ENCODE measurements around the gene P3R3URF.

P3R3URF gene

DNA sequence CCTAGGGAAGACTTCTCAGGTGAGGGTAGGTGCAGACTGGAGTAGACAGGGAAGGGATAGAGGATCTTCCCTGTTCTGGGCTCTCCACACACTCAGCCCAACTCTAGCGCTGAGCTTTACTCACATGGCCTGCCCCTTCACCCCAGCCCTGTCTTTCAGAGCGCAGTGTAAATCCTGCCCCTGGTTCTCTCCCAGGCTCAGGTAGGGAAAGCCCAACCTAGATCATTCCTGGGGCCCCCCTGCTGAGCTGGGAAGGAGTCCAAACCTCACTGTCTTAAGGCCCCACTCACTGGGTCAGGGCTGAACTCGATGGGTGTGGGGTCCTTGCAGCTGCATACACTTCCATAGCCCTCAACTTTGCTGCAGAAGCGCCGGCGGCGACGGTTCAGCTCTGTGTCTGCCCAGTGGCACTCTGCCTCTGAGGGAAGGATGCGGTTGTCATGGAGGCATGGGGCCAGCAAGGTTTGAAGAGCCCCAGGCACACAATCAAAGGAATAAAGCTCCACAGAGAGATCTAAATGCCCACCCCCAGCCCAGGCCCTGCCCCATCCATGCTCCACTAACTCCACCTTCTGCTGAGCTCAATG lies 17.8 kb upstream of the P3R3URF start:
- no peak for DNase-seq (ENCODE audit: low read depth in 2 of 2)

DNA sequence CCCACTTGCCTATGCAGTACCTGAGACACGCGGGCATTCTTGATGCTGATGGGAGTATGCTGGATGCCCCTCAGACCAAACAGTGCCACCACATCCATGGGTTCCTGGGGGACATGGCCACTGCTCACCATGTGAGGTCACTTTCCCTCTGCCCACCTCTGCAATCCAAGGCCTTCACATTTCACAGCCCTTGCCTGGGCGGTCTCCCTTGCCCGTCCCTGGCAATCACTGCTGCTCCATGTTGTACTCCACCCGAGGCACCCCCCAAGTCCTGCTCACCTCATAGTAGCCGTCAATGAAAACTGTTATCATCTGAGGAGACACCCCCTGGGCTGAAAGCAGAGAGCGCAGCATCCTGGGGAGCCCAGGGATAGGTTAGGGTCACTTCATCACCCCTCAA lies 17.0 kb upstream of the P3R3URF start:
- no peak for DNase-seq (ENCODE audit: low read depth in 2 of 2)

DNA sequence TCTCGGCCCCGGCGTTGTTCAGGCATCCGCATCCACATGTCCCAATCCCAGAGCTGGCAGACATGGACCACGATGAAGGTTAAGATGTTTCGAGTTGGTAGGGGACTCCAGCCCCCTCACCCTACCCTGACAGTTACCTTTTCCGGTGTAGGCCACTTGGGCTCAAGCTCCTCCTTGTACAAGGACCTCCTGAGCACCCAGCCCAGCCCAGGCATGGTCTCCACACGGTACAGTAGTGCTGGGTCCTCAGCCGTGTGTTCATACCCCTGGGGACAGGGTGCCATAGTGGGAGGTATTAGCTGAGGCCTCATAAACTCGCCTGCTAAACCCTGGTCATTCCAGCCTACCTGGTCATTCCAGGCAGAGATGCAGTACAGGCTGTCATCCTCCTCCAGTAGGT lies 15.9 kb upstream of the P3R3URF start:
- DNase-seq (ENCODE audit: low read depth in 2 of 2) = no peak

DNA sequence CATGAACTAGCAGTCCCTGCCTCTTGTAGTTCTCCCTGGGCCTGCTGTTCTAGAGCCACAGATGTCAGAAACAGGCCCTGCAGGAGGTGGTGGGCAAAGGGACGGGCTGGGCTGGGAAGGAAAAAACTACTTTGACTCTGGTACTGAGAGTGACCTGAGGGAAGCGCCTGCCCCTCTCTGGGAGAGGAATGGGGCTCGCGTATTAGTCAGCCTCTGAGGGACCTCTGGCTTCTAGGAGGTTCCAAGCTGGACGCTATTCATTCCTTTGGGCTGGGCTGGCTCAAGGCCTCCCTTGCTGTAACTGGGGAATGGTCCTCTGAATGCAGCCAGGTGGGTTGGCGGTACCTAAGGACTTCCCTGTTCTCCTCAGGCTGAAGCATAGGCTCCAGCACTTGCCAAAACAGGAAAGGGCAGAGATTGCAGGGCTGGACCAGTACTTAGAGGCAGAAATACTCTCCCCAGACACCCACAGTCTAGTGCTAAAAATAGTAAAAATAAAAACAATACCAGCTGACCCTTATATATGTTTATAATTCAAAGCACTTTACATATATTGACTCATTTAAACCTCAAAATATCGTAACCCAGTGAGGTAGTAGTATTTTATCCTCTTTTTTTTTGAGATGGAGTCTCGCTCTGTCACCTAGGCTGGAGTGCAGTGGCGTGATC lies 14.9 kb upstream of the P3R3URF start:
- no peak for DNase-seq (ENCODE audit: low read depth in 2 of 2)

DNA sequence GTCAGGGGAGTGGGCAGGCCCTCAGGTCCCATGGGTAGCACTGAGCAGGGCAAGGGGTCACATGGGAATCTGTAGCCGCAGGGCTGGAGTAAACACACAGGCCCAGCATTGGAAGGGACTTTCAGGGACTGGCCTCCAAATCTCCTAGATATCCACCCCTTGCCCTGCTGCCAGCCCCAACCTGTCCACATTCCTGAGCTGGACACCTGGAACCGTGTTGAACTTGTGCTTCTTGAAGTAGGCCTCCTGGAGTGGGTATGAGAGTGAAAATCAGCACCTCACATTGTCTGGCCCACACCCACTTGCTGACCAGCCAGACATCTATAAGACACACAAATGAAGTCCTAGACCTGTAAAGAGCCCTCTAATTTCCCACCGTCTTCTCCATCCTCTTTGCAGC lies 14.3 kb upstream of the P3R3URF start:
- no peak for DNase-seq (ENCODE audit: low read depth in 2 of 2)

DNA sequence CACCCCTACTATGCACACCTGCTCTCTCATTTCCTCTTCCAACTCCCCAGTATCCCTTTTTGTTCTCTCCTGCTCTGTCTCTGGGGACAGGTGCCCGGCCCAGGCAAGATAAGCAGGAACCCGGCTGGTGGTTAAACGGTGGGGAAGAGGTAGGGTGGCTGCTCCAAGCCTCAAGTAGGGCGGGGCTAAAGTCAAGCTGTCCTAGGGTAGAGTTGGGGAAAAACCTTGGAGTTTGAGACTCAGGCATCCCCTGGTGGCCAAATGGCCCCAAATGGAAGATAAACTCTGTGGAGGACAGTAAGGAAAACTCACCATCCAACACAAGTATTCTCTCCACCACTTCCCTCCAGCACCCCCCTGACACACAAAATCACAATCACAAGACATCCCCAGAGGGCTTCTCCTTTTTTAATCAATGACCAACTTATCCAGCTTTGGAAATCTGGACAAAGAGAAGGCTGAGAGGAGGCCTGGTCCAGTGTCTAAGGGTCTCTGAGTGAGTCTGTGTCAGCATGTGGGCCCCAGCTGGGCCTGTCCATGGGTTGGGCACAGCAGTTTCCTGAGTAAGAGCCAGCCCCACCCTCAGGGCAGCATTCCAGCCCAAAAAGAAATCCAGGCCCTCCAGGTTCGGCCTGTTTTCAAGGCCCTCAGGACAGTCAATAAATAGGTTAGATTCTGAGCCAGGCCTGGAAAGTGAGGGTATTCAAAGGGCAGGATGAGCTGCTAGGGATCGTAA lies 12.2 kb upstream of the P3R3URF start:
- DNase-seq (ENCODE audit: low read depth in 2 of 2) = no peak

DNA sequence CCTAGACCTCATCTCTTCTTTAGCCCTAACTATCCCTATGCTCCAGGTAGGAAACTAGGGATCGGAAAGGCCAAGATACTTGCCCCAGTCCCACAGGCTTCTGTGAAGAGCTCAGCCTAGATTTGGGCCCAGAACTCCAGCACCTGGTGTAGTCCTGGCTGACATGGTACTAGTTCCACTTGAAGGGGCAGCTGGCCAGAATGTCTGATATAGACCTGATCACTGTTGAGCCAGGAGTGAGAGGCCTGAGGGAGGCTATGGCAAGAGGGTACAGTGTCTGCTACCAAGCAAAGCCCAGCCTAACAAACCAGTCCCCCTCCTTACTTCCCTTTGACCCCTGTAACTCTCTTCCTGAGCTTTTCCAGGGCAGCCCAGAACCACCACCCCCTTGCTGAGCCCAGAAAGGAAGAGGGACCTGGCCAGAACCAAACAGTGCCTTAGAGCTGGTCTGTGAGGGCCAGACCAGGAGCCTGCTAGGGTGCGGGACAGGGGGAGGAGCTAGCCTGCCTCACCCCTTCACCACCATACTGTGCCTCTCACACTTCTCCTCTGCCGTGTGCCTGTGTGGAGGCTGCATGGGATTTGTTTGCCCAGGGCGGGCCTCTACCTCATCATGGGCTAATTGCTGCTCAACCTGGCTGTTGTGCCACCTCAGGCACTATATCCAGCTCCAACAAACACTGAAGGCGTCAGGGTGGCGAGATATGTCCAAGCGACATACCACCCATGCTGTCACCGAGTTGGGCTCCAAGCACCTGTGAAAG lies 11.0 kb upstream of the P3R3URF start:
- DNase-seq (ENCODE audit: low read depth in 2 of 2) = no peak

DNA sequence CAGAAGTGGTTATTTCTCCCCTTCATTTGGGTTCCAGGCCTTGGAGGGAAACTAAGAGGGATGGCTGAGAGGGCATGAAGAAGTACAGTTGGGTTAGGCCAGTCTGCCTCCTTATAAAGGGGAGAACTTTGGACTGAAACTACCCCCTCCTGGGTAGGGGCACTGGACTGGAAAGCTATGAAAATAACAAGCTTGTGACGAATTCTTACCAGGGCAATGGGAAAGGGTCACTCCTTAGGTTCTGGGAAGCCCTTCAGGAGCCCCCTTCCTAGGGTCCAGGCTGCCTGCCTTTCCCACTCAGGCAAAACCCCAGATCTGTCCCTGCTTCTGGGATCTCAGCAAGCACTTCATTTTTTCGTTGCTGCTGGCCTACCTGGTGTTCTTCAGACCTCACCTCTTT lies 9.8 kb upstream of the P3R3URF start:
- DNase-seq (ENCODE audit: low read depth in 2 of 2) = no peak

DNA sequence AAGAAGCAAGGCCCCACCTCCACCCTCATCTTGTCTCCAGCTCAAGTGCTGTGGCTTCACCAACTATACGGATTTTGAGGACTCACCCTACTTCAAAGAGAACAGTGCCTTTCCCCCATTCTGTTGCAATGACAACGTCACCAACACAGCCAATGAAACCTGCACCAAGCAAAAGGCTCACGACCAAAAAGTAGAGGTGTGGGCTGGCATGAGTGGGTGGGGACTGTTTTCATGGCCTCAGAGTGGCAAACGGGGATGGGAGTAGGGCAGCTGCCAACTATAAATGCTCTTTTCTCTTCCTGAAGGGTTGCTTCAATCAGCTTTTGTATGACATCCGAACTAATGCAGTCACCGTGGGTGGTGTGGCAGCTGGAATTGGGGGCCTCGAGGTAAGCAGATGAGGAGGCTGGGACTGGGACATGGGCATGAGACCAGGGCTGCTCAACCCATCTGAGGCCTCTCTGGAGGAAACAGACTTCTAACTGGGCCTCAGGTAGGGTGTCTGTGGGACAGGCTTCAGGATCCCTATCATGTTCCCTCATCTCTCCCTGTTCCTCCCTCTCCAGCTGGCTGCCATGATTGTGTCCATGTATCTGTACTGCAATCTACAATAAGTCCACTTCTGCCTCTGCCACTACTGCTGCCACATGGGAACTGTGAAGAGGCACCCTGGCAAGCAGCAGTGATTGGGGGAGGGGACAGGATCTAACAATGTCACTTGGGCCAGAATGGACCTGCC lies 8.8 kb upstream of the P3R3URF start:
- DNase-seq (ENCODE audit: low read depth in 2 of 2) = peak in 1 of 2 donors; percentile 57

DNA sequence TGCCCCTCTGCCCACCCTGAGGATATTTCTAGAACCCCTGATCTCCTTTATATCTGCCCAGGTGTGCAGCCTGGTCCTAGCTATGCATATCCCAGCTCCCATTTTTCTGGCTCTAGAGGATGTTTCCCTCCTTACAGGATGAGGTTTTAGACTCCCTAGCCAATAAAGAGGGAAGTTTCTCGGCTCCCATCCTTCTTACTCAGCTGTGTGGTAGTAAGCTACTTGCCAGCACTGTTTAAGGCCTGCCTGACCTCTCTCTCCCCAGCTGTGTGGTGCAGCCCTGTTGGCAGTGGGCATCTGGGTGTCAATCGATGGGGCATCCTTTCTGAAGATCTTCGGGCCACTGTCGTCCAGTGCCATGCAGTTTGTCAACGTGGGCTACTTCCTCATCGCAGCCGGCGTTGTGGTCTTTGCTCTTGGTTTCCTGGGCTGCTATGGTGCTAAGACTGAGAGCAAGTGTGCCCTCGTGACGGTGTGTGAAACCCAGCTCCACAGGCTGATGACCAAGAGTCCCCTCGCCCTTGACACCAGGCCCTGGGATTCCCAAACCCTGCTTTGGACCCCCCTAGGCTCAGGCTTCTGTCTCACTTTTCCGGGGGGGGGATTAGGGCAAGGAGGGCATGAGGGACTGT lies 7.8 kb upstream of the P3R3URF start:
- no peak for DNase-seq (ENCODE audit: low read depth in 2 of 2)

DNA sequence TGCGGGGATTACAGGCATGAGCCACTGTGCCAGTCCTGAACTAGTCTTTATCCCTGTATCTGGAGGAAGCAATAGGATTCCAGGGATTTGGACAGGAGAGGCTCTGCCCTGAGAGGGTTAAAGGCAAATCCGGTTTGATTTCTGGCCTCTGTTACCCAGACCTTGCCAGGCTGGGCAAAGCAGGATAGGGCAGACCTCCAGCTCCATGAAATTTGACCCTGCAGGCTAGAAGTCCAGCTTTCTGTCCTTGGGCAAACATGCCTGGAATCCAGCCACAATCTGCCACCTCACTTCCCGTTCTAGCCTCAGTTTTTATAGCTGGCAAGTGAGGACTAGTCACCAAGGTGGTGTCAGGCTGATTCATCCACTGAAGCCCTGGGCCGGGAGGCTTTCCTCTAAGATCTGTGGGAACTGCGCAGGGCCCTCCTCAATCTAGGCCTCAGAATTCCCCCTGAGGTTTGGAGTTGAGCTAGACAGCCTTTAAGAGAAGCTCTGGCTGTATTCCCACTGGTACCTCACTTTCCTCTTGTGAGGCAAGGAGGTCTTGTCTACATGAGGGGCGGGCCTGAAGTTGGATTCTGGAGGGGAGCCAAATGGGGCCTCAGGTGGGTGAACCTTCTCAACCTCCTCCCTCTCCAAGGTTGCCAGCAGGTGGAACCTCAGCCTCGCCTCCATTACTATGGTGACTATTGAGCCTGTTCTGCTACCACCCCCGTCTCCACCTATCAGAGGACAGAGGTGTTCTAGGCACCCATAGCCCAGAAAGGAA lies 7.0 kb upstream of the P3R3URF start:
- no peak for DNase-seq (ENCODE audit: low read depth in 2 of 2)

DNA sequence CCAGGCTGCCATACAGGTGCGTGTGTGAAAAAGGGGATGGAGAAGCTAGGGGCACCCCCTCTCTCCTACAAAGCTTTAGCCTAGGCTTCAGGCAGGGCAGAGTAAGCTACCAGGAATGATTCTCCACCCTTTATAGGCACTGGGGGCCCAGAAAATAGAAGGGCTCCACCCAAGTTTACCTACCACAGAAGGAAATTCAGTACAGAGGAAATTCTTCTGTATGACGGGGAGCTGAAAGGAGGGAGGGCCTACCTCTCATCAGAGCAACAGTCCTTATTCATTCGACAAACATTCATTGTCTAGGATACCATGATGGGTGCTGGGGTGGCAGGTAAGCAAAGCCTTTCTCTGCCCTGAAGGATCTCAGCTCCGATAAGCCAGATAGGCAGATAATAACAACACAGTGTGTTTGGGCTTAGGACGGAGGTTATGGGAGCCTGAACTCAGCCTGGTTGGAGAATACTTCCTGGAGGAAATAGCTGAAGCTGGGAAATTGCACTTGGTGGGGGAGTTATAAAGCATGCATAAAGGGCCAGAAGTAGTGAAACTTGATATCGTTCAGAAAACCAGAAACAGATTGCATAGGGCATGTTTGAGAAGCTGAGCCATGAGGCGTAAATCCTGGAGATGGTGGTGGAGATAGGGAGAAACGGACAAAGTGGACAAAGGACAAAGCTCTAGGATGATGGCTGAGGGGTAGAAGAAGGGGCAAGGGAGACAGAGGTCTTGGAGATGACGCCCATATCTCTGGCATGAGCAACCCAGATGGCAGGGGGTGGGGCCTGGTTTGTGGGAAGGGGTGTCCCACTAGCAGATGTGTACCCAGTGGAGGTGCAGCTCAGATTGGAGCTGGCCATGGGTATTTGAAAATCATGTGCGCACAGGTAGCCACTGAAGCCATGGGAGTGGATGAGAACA lies 5.3 kb upstream of the P3R3URF start:
- DNase-seq (ENCODE audit: low read depth in 2 of 2) = no peak

DNA sequence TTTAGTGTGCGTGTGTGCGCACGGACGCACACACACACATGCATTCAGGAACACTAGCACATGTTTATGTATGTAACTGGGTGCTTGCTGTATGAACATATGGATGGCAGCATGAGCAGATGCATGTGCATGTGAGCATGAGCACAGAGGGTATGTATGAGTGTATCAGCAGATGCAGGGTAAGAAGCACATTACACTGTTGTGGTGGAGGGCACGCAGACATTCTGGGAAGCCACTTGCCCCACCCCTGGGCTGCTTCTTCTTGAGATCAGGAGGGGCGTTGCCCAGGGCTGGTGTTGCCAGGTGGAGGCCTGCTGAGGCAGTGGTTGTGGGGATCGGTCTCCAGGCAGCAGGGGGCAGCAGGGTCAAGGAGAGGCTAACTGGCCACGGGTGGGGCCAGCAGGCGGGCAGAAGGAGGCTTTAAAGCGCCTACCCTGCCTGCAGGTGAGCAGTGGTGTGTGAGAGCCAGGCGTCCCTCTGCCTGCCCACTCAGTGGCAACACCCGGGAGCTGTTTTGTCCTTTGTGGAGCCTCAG lies 3.9 kb upstream of the P3R3URF start:
- no peak for DNase-seq (ENCODE audit: low read depth in 2 of 2)

DNA sequence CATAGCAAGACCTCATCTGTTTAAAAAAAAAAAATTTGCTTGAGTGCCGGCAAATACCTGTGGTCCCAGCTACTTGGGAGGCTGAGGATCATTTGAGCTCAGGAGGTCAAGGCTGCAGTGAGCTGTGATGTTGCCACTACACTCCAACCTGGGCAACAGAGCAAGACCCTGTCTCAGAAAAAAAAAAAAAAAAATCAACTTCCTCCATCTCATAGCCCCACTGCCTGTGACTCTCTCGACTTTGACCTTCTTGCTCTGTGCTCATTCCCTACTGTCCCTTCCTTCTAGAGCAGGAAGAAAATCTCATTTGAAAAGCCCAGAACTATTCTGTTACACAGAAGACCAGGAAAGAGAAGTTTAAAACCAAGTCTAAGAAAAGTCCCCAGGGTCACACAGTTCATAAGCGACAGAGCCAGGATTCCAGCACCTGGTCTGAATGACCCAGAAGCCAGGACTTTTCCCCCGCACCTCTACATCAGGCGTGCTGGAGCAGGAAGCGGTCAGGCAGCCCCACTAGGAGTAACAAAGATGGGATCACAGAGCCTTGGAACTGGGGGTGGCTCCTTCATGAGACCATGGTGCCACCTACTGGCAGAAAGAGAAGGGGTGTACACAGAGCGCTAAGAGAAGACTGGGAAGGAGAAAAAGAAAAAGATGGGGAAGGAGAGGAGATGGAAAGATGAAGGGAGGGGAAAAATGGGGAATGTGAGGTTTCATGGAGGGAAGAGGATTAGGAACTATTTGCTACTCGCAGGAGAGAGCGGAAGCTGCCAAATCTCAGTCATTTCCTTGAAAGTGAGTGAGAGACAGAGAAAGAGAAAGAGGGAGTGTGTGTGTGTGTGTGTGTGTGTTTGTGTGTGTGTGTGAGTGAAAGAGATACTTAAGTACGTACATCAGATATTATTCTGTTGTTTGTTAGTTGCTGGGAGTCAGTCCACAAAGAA lies 3.1 kb upstream of the P3R3URF start:
- DNase-seq (ENCODE audit: low read depth in 2 of 2) = no peak

DNA sequence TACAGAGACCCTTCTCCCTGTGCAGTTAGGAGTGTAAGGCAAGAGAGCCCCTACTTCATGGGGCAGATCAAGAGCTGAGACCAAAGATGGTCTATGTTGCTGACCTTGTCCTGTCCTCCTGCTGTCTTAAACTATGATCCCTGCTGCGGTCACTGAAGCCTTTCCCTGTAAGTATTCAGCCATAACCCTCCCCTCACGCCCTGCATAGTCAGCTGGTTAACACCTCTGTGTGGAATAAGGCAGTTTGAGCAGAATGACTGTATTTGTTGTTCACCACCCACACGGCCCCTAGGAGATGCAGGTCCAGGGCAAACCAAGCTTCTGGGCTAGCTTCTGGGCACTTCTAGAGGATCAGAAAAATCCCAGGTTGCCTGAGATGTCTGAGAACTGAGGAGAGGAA lies 1.0 kb downstream of the P3R3URF start:
- DNase-seq (ENCODE audit: low read depth in 2 of 2) = no peak

DNA sequence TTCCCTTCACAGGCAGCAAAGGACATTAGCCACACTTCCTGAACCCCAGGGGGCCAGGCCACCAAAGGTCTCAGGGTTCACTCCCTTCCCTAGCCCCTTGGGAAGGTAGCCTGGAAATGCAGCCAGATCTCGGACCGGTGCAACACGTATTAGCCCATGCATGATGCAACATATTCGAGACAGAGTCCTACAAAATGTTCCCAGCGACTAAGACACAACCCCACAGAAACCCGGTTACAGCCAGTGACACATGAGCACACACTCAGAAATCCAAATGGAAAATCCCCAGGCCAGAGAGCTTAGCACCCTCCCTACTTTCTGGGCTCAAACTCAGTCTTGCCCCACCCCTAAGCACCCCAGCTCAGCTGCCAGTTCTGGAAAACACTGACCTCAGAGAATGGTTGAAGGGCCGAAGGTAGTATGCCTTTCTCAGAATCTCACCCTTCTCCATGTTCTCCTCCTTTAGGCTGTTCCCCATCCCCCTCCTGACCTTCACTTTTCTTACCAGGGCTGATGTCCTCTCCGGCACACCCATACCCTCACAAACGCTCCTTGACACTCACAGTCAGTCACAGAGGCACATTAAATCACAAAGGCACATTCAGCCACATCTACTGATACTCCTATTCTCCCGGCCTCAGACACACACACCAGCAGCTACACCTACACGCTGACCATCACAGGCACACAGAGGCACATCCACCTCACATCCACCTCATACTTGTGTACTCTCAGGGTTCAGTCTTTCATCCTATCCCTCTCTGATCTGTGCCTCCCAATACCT lies 1.6 kb downstream of the P3R3URF start, which contains the start of gene TSPAN1:
TSS of gene TSPAN1 (plus strand) at position 640 of the 784 bp plus-strand sequence. CDS start 6,021 bp downstream, outside the sequence.
- DNase-seq (ENCODE audit: low read depth in 2 of 2) = no peak

DNA sequence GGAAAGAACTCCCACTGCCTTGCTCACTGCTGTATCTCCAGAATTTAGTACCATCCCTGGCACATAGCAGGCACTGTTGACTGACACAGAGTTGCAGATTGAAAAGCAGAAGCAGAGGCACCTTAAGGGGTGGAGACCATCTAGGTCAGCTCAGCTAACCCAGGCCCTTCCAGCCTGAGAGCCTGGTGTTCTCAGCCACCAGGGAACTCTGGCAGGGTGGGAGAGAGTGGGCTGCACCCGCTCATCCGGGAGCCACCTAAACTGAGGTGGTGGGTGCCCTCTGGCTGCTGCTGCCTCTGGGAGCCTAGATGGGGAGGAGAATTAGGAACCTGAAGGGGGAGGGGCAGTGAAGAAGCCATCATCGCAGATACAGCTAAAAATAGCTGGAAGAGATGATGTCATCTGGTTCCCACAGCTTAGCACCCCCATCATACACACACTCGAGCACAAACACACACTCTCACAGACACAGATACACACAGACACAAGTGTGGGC lies 2.9 kb downstream of the P3R3URF start:
- DNase-seq (ENCODE audit: low read depth in 2 of 2) = no peak
